Measurements from ENCODE around the gene MEIKIN. TPM values are rescaled to one million over a fixed set of nuclear protein-coding genes. Genes with fewer than 3 reads are reported as not detected.
"Not testable (repeated sequence)": the region's sequence is repeated elsewhere in the genome, so short reads cannot be mapped to it uniquely, and the experiment has no call there.

The MEIKIN gene
- total RNA-seq, 1 donor from 2014 or later = not detected

DNA sequence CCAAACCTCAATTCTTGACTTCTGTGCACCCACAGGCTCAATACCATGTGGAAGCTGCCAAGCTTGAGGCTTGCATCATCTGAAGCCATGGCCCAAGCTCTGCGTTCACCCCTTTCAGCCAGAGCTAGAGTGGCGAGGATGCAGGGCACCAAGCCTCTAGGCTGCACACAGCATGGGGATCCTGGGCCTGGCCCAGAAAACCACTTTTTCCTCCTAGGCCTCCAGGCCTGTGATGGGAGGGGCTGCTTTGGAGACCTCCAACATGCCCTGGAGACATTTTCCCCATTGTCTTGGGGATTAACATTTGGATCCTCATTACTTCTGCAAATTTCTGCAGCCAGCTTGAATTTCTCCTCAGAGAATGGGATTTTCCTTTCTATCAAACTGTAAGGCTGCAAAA is 112.8 kb downstream of the MEIKIN start:
- ATAC-seq; intact Hi-C loops (cut with DNase I); DNase-seq (ENCODE audit: low spot score): not testable (repeated sequence)

GRCh38 chr5:131825404-131826013 is 120.0 kb downstream of the MEIKIN start:
- DNase-seq (ENCODE audit: low spot score) = no peak
- ATAC-seq = no peak
- intact Hi-C loops (cut with DNase I) = no loop called here

DNA sequence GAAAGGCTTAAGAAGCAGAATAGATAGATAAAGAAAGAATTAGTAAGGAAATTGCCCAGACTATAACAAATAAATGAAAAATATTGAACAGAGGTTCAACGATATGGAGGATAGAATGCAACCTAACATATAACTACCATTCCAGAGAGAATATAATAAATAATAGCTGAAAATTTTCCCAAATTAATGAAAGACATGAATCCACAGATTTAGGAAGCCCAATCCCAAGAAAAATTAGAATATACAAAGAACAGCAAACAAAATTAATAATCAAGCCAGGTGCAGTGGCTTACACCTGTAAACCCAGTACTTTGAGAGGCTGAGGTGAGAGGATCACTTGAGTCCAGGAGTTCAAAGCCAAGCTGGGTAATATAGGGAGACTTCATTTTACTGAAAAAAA is 120.8 kb downstream of the MEIKIN start:
- intact Hi-C loops (cut with DNase I) = no loop called here
- no peak for ATAC-seq
- DNase-seq (ENCODE audit: low spot score) = no peak

GRCh38 chr5:131821221-131821620 is 124.2 kb downstream of the MEIKIN start:
- ATAC-seq (no peak), DNase-seq (ENCODE audit: low spot score) (no peak)

GRCh38 chr5:131818001-131818724 is 127.3 kb downstream of the MEIKIN start:
- ATAC-seq = no peak
- no peak for DNase-seq (ENCODE audit: low spot score)
- intact Hi-C loops (cut with DNase I) = no loop called here

More at GRCh38 chr5:131821221-131821620, 124.2 kb downstream of the MEIKIN start:
- intact Hi-C loops (cut with DNase I) = no loop called here

DNA sequence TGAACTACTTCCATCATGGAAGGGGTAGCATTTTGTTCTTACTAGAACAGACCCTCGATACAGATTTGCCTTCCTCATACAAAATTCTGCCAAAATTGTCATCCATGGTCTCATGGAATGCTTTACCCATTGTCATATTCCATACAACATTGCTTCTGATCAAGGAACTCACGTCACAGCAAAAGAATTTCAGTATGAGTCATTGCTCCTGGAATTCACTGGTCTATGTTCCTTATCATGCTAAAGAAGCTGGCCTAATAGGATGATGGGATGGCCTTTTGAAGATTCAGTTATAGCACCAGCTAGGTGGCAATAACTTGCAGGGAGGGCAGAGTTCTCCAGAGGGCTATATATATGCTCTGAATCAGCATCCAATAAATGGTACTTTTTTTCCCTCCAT is 130.5 kb downstream of the MEIKIN start:
- intact Hi-C loops (cut with DNase I) = no loop called here
- ATAC-seq (no peak), DNase-seq (ENCODE audit: low spot score) (no peak)

GRCh38 chr5:131812371-131813160 is 132.9 kb downstream of the MEIKIN start:
- intact Hi-C loops (cut with DNase I) = no loop called here
- no peak for DNase-seq (ENCODE audit: low spot score)
- ATAC-seq = no peak

- intact Hi-C loops (cut with DNase I) = no loop called here
- no peak for DNase-seq (ENCODE audit: low spot score)
- no peak for ATAC-seq
These were observed 134.8 kb downstream of the MEIKIN start for GRCh38 chr5:131810510-131811249.

DNA sequence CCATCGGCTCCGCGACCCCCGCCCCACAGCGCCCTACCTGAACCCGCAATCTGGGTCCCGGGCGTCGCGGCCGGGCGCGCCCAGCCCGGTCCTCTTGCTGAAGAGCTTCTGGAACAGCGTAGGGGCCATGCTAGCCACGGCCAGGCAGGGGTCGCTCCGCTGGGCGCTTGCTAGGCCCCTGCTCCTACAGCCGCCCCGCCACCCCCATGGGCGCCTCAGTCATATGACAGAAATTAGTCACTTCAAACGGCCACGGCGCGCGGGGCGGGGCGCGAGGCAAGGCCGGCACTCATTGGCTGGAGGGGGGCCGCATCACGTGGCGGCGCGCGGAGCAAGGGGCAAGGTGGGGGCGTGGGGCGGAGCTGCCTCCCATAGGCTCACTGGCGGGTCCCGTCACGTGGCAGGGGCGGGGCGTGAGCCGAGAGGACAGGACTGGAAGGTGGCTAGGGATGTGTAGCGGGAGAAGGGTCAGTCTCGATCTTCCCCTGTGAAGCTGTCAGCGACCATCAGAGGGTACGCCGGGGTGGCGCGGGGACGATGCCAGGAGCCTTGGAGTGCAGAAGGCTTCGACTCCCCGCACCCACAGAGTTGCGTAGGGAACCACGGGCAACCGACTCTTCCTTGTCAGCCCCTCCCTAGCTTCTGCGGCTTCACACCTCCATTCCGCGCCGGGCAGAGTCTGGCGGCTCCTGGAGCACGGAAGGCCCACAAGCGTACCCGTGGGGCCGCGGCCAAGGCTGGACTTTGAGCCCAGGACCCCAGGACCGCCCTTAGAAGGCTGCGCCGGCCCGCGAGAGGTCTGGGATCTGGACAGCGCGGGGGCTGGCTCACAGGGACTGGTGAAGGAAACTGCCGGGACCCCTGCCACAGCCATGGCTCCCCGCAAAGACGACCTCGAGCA is 148.4 kb downstream of the MEIKIN start, which contains the start of gene FNIP1:
TSS of gene FNIP1 (minus strand) at position 225 of the 901 bp plus-strand sequence. CDS start at position 129, 96 bp downstream.
- ATAC-seq (peak; percentile 100), DNase-seq (ENCODE audit: low spot score) (peak; percentile 100)
- intact Hi-C loops (cut with DNase I) = no loop called here

GRCh38 chr5:131795879-131796792 is 149.3 kb downstream of the MEIKIN start:
- peak; percentile 83 for DNase-seq (ENCODE audit: low spot score)
- peak; percentile 74 for ATAC-seq
- intact Hi-C loops (cut with DNase I) = no loop called here

DNA sequence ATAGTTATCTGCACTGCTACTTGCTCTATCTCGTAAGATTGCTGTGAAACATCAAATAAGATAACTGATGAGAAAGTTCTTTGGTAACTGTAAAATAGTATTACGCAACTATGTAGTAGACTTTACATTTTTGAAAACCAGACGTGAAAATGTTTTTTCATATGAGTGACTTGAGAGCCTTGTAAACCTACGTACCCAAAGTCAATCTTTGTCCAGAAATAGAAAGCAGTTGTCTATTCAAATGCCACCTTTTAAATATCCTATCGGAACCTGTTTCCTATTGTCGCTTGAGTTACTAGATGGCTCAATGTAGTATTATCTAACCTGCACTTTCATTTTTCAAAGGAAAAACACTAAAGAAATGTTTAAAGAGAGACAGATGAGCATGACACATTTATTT is 150.2 kb downstream of the MEIKIN start:
- DNase-seq (ENCODE audit: low spot score) (no peak), ATAC-seq (no peak)
- intact Hi-C loops (cut with DNase I) = no loop called here

GRCh38 chr5:131794586-131794985 is 150.9 kb downstream of the MEIKIN start:
- no peak for ATAC-seq
- DNase-seq (ENCODE audit: low spot score) = no peak
- intact Hi-C loops (cut with DNase I) = no loop called here

DNA sequence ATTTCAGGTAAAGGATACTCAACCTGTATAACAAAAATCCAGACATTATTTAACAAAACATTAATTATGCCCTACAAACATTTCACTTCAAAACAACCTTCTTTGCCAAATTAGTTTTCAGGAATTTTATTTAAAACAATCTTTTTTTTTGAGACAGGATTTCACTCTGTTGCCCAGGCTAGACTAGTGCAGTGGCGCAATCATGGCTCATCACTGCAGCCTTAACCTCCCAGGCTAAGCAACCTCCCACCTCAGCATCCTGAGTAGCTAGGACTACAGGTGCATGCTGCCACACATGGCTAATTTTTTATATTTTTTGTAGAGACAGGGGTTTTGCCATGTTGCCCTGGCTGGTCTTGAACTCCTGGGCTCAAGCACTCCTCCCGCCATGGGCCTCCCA is 152.6 kb downstream of the MEIKIN start:
- no peak for DNase-seq (ENCODE audit: low spot score)
- intact Hi-C loops (cut with DNase I) = no loop called here

GRCh38 chr5:131791866-131792265 is 153.6 kb downstream of the MEIKIN start:
- ATAC-seq = no peak
- DNase-seq (ENCODE audit: low spot score) = no peak
- intact Hi-C loops (cut with DNase I) = no loop called here

More for the DNA sequence above, 152.6 kb downstream of the MEIKIN start:
- no peak for ATAC-seq

DNA sequence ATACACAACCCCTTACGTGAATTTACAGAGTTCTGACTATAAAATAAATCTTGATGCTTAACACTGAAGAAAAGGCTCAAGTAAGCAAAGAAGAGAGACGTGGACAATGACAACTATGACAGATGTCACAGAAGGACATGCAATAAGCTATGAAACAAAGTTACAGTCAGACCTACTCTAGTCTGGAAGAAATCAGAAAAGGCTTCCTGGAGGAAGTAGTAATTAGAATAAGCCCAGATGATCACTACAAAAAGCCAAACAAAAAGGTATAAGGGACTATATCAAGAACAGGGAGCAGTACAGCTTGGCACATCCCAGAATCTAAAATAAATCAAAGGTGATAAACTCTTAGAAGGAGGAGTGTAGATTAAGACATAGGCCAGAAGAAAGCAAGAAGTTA is 154.9 kb downstream of the MEIKIN start:
- no peak for ATAC-seq
- no peak for DNase-seq (ENCODE audit: low spot score)
- intact Hi-C loops (cut with DNase I) = no loop called here

GRCh38 chr5:131789765-131790164 is 155.7 kb downstream of the MEIKIN start:
- no peak for ATAC-seq
- no peak for DNase-seq (ENCODE audit: low spot score)
- intact Hi-C loops (cut with DNase I) = no loop called here

GRCh38 chr5:131787736-131788135 is 157.7 kb downstream of the MEIKIN start:
- DNase-seq (ENCODE audit: low spot score) = no peak
- intact Hi-C loops (cut with DNase I) = no loop called here
- ATAC-seq = no peak

All from sciatic nerve (tissue), 2 donors.